Colon (tissue), 2 donors: ENCODE data around the gene TRIM54.

Experiments used
- FAIRE-seq: peaks from 2 replicates; lab custom pipeline; 2012; peaks lifted over from hg19 to GRCh38; lab: Jason Lieb, UNC
- donor health status: control.
- donor health status: control.

The TRIM54 gene, protein sequence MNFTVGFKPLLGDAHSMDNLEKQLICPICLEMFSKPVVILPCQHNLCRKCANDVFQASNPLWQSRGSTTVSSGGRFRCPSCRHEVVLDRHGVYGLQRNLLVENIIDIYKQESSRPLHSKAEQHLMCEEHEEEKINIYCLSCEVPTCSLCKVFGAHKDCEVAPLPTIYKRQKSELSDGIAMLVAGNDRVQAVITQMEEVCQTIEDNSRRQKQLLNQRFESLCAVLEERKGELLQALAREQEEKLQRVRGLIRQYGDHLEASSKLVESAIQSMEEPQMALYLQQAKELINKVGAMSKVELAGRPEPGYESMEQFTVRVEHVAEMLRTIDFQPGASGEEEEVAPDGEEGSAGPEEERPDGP

DNA sequence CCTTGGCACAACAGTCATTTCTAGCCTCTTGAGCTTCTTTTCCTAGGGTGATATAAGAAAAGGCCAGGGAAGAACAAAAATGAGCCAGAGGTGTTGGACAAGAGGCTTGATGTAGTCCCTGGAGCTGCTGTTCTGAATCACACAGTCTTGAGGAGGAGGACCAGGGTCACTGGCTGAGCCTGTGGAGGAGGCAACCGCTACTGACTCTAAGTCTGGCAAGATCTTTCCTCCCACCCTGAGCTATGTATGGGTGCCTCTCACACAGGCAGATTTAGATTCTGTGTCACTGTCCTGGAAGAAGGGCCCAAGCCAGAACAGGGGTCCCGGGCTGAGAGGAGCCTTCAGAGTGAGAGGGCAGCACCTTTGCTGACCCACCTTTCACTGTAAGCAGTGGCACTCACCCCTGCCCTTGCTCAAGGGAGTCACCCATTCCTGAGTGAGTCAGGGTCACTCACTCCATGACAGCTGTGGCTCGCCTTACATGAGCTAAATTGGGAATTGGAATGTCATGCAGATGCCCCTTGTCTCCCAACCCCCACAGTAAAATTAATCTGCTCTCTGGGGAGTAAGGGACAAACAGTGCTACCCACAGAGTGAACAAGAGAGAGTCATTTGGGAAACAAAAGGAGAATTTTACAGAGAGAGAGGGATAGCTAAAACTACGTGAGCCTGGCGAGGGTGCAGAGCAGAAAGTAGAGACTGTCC lies at the start of gene TRIM54:
Gene TRIM54 (plus strand): TSS at position 575 of the 705 bp plus-strand sequence. CDS start 303 bp downstream, outside the sequence.
- FAIRE-seq, result no peak

DNA sequence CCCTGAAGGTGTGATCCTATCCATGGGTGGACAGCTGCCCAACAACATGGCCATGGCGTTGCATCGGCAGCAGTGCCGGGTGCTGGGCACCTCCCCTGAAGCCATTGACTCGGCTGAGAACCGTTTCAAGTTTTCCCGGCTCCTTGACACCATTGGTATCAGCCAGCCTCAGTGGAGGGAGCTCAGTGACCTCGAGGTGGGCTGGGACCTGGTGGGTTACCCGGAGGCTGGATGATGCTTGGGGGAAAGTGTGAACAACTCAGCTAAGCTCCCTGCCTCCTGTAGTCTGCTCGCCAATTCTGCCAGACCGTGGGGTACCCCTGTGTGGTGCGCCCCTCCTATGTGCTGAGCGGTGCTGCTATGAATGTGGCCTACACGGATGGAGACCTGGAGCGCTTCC lies 48.9 kb upstream of the TRIM54 start:
- no peak for FAIRE-seq

DNA sequence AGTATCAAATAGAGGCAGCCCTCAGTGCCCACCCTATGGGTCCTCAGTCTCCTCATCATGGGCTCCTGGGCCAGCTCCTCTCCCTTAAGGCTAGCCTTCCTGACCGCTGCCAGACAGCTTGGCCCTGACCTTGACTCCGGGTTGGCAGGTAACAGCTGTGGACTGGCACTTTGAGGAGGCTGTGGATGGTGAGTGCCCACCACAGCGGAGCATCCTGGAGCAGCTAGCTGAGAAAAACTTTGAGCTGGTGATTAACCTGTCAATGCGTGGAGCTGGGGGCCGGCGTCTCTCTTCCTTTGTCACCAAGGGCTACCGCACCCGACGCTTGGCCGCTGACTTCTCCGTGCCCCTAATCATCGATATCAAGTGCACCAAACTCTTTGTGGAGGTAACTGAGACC lies 46.1 kb upstream of the TRIM54 start:
- no peak for FAIRE-seq

DNA sequence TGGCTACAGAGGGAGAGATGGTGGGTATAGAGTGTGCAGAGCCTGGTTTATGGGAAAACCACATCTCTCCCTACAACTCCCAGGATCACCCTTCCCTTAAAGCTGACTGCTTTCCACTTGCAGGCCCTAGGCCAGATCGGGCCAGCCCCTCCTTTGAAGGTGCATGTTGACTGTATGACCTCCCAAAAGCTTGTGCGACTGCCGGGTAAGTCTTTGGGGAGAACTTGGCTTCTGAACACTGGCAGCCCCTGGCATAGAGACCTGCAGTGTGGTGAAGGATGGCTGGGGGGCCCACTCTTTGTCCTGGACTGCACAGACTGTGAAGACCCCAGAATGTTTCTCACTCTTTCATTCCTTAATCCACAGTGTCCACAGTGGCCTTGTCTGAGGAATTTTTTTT lies 45.6 kb upstream of the TRIM54 start:
- FAIRE-seq, result no peak

DNA sequence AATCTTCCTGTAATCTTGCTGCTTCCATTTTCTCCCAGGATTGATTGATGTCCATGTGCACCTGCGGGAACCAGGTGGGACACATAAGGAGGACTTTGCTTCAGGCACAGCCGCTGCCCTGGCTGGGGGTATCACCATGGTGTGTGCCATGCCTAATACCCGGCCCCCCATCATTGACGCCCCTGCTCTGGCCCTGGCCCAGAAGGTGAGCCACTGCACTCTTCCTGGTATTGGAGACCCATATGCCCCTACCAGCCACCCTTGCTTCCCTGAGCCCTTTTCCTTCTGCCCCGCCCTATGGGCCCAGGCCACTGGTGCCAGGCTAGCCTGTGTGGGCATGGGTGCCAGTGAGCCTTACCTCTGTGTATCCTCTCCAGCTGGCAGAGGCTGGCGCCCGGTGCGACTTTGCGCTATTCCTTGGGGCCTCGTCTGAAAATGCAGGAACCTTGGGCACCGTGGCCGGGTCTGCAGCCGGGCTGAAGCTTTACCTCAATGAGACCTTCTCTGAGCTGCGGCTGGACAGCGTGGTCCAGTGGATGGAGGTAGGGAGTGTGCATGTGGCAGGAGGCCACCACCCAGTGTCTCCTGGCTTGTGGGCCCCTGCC lies 44.8 kb upstream of the TRIM54 start:
- no peak for FAIRE-seq

DNA sequence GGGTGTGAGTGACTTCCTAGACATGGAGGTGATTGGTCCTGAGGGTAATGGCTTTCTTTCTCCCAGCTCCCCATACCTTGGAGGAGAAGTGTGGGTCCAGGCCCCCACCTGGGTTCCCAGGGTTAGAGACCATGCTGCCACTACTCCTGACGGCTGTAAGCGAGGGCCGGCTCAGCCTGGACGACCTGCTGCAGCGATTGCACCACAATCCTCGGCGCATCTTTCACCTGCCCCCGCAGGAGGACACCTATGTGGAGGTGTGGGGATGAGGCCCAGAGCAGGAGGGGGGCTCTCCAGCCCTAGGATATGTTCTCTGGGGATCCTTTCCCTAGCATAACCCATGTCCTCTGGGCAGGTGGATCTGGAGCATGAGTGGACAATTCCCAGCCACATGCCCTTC lies 43.3 kb upstream of the TRIM54 start:
- no peak for FAIRE-seq

DNA sequence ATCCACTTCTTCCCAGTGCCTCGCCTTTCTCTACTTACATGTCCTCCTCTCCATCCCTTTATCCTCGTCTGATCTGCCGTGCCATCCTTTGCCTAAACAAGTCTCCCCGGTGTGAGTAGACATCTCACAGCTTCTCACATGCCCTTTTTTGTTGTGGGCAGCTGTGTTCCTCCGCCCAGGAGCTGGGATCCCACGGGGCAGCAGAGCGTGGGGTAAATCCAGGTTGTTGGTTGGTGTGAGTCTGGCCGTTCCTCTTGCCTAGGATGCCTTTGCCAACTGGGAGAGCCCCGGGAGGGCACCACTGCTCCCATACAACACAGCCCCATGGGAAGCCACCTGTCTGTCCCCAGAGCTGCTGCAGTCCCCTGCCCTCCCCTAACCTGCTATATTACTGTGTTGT lies 41.8 kb upstream of the TRIM54 start:
- FAIRE-seq, result no peak

DNA sequence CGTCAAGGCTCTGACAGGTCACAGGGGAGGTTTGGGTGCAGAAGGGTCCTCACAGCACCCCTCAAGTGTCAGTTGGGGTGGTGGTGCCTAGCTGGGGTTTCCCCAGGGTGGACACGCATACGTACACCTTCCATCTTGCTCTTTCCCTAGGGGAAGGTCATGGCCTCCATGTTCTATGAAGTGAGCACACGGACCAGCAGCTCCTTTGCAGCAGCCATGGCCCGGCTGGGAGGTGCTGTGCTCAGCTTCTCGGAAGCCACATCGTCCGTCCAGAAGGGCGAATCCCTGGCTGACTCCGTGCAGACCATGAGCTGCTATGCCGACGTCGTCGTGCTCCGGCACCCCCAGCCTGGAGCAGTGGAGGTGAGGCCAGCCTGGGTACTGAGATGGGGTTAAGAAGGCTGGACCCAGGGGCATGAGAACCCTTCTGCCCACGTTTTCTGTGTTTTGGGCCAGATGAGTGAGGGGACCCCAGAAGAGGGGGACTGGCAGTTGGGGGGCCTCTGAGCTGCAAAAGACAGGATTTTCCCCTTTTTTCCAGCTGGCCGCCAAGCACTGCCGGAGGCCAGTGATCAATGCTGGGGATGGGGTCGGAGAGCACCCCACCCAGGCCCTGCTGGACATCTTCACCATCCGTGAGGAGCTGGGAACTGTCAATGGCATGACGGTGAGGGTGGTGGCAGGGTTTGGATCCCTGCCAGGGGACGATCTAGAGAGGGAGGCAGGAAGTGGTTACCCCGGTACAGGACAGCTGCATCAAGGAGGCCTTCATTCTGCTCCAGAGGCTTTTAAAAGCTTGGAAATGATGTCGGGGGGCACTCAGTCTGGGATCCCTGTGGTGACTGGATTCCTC lies 40.2 kb upstream of the TRIM54 start:
- no peak for FAIRE-seq

DNA sequence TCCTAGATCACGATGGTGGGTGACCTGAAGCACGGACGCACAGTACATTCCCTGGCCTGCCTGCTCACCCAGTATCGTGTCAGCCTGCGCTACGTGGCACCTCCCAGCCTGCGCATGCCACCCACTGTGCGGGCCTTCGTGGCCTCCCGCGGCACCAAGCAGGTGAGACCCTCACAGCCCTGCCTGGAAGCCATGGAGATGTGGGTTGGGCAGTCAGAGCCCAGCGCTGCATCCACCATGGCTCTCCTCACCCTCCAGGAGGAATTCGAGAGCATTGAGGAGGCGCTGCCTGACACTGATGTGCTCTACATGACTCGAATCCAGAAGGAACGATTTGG lies 39.6 kb upstream of the TRIM54 start:
- FAIRE-seq, result no peak

DNA sequence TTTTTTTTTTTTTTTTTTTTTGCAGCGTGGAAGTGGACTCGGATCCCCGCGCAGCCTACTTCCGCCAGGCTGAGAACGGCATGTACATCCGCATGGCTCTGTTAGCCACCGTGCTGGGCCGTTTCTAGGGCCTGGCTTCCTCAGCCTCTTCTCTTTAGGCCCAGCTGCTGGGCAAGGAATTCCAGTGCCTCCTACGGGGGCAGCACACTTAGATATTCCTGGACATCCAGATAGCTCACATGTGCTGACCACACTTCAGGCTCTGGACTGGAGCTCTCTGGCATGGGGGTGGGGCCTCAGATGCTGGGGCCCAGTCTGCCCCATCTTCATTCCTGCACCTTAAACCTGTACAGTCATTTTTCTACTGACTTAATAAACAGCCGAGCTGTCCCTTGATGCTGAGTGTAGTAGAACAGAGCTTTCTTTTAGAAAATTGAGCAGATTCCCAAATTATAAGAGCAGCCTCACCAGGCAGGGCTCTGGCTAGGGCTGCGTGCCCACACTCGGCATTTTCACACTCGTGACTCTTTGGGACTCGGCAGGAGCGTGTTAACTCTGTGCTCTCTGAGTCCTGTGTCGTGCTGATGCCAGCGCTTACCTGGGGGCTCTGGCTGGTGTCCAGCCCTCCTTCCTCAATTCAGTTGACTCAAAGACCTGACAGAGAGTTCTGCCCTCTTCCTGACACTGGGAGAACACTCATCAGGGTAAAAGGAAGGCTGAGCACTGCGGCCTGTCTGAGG lies 38.7 kb upstream of the TRIM54 start:
- no peak for FAIRE-seq

DNA sequence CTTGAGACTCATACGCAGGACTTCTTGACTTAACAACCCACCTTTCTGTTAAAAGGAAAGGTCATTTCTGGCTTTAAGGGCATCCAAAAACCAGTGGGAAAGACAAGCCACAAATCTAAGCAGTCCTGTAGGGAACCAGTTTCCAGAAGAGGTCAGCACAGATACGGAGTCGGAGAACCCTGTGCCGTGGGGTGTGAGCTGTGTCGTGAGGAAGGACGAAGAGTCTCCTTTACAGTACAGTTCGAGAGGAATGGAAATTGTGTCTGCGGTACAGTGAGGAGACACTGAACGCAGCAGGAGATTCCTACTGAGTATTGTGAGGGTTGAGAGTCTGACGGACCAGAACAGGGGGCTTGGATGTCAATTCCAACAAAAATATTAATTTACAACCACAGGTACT lies 37.1 kb upstream of the TRIM54 start:
- no peak for FAIRE-seq

DNA sequence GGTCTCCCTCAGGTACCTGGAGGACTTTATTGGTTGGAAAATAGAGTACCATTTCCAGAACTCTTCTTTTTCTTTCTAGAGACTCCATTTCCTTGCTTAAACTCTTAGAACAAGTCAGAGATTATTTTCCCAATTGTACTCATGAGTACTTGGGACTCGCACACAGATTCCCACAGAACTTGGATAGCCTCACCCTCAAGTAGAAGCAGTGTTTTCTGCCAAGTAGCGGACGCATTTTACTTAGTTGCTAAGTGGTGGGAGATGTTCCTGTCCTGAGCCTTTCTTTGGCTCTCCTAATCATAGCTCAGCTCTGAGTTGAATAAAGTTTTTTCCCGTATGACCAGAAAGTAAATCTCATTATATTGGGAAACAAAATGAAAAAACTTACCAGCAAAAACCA lies 36.6 kb upstream of the TRIM54 start:
- no peak for FAIRE-seq

DNA sequence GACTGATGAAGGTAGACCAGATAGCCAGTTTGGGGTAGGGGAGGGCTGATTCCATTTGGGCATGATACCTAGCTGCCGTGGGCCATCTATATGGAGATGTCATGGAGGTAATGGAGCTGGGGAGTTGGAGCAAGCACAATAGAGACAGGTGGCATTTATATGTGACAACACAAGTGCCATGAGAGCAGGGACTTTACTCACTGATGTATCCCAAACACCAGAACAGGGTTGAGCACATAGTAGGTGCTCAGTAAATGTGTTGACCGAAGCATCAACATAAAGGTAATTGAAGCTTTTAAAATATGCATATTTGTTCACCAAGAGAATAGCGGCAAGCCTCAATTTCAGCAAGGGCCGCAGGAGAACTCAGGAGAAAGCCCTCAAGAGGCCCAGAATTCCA lies 34.3 kb upstream of the TRIM54 start:
- no peak for FAIRE-seq

DNA sequence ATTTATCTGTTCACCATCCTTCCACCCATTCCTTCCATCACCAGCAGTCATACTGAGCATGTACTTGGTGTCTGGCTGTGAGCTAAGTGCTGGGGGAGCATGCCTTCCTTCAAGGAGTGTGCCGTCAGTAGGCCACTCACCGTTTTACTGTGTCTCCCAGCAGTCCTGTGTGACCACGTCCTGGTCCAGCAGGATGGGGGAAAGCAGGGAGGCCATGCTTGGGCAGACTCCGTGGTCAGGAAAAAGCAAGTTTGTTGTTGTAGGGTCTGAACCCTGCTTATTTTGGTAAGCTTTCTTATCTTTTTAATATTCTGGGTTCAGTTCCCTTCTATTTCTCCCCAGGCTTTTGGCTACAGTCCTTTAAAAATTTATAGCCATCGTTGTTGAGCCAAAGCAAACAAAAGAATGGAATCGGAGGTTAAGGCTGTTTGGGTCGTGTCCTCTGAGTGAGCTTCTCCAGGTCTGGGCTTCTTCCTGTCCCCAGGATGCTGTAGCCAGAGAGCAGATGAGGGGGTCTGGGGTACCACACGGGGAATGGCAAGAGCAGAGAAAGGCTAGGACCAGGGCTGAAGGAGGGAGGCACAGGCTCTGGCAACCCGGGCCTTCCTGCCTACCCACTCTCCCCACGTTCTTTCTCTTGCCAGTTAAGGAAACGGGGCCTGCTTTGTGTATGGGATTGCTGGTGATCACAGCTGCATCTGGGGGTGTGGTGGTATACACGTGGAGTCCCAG lies 32.9 kb upstream of the TRIM54 start:
- FAIRE-seq, result no peak

DNA sequence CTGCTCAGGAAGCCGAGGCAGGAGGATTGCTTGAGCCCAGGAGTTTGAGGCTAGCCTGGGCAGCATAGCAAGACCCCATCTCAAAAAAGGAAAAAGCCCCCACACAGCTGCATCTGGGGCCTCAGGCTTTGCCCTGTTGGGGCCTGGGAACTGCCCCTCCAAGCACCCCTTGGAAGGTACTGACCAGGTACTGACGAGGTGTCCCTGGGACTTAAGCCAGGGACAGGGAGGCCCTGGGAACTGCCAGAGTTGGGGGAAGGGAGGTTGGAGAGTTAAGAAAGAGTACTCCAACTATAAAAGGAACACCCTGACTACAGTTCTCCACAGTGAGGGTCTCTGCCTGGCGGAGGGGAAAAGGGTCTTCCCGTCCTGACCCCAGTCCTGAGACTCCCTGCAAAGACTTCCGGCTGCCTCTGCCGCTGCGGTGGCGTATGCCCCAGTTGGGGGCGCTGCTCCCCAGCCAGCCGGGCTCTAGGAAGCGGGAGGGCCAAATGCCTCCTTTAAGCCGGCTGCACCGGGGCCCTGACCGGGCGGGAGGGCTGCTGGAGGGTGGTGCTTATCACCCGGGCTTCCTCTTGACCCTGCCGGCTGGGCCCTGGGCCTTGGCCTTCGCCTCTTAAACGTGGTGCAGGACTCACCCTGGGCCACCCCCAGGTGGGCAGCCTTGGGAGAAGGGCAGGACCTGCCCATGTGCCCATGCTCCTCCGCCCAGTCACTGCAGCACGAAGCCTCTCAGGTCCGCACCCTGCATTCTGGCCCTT lies 32.2 kb upstream of the TRIM54 start:
- FAIRE-seq, result no peak

DNA sequence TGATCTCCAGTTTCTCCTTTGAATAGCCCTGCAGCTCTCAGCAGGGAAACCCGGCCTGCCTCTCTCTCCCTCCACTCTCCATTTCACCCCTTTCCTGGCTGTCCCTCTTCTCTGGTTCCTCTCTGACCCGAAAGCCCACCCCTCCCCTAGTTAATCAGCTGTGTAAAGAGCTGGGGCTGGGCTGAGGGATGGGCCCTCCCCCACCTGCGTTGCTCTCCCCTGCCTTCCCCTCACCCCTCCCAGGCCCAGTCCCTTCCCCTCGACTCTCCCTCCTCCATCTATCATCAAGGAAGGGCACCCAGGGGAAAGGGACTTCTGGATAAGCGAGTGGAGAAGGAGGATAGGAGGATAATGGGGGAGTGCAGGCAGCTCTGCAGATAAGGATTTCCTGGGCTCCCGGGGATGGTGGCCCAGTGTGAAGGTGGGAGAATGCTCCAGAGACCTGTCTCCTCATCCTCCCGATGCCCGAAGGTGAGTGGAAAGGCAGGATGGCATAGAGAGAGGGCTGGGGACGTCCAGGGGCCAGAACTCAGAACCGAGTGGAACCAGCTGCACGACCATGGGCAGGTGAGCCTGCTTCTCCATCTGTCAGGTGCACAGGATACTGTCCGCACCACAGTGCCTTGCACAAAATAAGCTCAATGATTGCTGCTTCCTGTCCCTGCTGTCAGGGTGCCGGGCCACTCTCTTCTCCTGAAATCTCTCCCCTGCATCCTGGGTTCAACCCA lies 31.4 kb upstream of the TRIM54 start:
- FAIRE-seq, result no peak

DNA sequence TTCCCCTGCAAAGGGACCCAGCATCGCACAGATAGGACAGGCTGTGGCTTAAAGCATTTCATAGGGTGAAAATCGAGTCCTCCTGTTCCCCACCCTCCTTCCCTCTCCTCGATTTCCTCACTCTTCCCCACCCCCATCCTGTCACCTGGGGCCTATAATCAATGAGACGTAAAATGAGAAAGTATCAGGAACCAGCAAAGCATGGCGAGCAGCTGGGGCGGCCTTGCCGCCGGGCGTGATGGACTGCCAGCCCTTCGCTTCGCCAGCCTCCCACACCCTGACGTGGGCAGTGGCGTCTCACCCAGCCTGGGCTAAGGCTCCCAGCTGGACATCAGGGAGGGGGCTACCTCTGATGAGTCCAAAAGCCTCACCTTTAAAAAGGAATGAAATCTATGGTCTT lies 30.5 kb upstream of the TRIM54 start:
- no peak for FAIRE-seq

DNA sequence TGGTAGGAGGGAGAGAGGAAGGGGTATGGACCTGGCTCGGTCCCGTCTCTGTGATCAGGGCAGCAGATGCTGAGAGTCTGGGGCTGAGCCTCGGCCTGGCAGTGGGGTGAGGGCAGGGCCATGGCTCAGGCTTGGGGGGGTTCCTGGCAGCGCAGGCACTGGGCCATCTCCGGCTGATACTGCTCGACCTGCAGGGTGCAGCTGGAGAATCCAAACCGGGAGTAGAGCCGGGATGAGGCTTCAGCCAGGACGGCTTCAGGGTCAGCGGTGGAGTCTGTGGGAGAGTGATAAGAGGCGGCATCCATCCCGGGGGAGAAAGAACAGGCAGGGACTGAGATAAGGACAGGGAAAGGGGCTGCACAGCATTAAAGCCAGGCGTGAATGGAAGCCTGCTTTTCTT lies 27.0 kb upstream of the TRIM54 start:
- FAIRE-seq, result no peak

DNA sequence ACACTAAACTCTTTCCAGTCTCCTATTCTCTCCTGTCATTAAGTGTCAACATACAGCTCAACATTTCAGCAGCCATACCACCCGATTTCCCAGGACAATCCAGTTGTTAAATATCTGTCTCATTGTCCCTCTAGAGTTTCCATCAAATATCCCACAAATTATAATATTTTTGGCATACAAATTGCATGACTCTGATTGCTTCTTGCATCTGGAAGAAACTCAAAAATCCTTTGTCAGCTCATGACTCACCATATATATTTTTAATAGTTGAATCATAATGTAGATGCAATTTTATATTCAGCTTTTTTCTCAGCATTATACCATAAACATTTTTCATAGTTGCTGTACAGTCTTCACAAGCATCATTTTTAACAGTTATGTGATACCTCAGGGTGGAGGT lies 26.6 kb upstream of the TRIM54 start:
- no peak for FAIRE-seq
